Measurements from ENCODE around the gene YARS2.
"Not testable (repeated sequence)": the region's sequence is repeated elsewhere in the genome, so short reads cannot be mapped to it uniquely, and the experiment has no call there.

Gene YARS2

DNA sequence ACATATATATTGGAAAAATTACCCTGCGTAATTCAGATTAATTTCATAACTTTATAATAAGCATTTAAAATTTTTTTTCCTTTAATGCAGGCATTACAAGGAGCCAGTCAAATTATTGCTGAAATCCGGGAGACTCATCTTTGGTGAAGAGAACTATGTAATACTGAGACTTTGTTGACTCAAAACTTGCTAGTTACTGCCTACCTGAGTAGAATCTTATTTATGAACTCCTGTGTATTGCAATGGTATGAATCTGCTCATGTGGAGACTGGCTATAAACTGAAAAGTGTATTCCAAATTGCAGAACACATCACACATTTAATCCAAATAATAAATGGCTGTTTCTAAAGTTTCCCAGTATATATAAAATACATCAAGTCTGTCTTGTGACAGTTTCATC lies 12.4 kb downstream of the YARS2 start:
- DNase-seq: no peak

DNA sequence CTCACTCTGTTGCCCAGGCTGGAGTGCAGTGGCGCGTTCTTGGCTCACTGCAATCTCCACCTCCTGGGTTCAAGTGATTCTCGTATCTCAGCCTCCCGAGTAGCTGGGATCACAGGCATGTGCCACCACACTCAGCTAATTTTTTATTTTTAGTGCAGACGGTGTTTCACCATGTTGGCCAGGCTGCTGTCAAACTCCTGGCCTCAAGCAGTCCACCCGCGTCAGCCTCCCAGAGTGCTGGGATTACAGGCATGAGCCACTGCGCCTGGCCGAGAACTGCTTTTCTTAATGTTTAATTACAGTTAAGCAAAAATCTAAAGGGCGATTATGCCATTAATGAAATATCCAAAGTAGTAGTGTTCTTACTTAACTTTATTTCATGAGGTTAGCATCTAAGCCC lies 13.6 kb downstream of the YARS2 start:
- DNase-seq: no peak

DNA sequence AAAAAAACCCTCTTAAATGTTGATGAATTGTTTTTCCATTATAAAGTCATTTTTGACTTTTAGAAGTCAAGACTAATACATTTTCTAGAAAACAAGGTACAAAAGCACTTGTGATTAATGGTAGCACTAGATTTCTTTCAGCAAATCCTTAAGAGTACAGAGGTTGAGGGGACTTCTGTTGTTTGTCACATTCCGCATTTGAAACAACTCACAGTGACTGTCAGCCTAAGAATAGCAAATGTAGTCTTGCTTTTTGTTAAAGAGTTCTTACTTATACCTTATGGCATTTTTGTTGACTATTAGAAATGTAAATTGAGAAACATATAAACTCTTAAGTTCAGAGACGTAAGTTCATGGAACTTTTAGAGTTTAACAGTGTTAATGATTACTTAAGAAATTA lies 16.4 kb downstream of the YARS2 start:
- no peak for DNase-seq

DNA sequence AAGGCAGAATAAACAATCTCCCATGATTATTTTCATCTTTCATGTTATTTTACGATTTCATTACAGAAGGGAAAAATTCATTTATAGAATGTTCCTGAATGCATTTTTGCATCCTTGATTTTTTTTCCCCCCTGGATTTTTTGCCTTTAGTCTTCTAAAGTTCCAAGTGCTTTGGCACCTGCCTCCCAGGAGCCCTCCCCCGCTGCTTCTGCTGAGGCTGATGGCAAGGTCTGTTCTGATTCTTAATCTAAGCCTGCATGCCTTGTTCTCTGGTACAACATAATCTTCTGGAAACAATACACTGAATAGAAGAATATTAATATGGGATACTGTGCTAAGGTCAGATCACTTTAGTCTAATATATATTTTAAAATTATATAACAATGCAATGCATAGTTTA lies 18.0 kb downstream of the YARS2 start:
- DNase-seq: no peak

DNA sequence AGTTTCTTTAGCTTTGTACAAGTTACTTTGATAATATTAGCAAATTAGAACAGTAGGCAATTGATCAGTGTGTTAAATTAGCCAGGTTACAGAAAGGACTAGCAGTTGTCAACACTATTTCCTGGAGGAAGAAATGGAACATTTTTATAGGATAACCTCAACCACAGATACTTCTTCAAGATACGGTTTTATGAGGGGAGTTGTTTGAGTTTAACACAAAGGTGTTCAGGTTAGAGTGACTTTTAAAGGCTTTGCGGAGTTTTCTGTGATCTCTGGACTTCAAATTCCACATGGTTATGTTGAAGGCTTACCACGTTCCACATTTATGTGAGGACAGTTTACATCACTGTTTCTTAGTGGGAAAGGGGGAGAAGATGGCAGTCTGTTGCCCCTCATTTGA lies 19.3 kb downstream of the YARS2 start:
- DNase-seq: no peak

DNA sequence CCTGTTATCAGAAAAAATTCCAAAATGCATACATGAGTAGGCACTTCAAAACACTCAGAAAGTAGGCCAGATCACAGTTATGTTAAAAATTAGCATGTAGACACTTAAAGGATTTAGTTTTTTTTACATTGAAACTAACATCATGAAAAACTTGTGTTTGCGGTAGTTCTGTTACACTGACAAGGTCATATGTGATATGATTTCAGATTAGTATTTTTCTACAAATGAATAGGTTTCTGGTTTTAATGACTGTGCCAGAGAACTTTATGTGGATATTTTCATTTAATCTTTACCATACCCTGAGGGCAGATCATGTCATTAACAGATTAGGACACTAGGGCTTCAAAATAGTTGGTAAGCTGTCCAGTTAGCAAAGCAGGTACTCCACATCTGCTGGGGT lies 20.7 kb downstream of the YARS2 start:
- DNase-seq: no peak

DNA sequence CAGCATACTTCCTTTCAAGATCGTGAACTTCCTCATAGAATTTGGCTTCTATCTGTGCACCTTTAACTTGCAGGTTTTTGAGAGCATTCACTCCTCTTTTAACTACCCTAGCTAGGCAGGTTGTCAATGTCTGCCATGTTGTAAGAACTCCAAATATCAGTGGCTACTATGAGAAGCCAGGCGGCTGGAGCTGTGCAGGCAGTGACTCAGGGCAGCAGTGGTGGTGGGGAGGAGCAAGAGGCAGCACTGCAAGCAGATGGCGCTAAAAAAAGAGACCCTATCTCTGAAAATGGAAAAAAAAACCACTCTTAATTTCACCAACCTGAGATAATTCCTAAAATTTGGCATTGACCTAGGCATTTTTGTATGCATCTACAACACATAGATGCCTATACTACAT lies 28.5 kb downstream of the YARS2 start:
- DNase-seq: no peak

DNA sequence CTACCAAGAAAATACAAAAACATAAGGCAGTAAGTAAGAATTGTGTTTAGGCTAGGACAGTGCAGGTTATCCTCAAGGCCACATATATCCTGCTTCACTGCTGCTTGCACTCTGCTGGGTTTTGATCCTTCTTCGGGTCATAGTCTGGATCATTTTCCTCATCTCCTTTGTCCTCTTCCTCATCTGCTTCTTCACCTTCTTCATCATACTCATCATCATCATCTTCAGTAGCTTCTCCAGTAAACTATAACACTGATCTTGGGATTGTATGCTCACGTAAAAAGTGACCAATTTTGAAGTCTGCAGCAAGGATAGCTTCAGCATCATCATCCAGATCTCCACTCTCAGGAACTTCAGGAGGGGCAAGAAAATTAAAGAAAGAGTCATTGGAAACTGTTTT lies 29.4 kb downstream of the YARS2 start:
- no peak for DNase-seq

DNA sequence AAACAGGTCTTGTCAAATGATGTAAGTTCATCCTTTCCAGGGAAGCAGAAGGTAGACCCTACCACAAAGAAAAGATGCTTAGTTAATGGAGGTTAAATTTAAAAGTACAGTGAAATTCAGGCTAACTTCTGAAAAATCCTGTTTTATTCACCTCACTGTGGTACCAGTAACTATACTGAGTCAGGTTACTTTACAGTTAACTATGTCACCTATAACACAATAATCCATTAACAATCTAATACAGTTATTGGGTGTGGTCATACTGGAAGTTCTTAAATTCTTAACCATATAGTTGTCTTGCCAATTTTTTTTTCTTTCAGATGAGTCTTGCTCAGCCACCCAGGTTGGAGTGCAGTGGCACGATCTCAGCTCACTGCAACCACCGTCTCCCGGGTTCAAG lies 30.4 kb downstream of the YARS2 start:
- not testable (repeated sequence) for DNase-seq

DNA sequence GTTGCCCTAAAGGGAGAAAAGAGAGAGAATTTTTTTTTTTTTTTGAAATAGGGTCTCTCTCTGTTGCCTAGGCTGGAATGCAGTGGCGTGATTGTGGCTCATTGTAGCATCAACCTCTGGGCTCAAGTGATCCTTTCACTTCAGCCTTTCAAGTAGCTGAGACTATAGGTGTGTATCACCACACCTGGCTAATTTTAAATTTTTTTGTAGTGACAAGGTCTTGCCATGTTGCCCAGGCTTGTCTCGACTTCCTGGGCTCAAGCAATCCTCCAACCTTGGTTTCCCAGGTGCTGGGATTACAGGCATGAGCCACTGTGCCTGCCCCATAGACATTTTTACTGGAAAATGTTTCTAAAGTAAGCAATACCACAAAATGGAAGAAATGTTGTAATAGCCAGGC lies 36.8 kb downstream of the YARS2 start:
- DNase-seq: no peak

DNA sequence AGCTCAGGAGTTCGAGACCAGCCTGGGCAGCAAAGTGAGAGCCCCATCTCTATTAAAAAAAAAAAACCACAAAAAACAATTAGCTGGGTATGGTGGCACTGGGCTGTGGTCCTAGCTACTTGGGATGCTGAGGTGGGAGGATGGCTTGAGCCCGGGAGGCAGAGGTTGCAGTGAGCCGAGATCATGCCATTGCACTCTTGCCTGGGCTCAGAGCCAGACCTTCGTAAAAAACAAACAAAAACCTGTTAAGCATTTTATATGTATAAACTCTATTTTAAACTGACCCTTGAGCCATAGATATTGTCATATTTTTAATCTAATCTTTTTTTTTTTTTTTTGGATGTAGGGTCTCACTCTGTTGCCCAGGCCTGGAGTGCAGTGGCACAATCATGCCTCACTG lies 40.9 kb downstream of the YARS2 start:
- no peak for DNase-seq

DNA sequence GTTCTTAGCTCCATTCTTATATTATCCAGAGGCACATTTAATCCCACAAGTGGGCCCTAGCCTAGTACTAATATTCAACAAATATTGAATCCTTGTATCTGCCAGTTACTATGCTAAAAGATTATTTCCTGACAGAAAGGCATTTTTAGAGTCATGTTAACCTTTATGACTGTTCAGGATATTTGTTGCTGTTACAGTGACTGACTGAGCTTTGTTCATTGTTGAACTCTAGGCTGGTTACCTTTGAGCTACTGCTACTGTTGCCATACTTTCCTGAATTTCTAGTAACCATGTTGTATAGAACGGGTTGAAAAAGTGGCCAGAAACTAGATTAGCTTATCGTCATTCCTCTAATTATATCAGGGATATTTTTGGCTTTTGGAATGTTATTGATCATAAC lies 46.8 kb downstream of the YARS2 start:
- no peak for DNase-seq

DNA sequence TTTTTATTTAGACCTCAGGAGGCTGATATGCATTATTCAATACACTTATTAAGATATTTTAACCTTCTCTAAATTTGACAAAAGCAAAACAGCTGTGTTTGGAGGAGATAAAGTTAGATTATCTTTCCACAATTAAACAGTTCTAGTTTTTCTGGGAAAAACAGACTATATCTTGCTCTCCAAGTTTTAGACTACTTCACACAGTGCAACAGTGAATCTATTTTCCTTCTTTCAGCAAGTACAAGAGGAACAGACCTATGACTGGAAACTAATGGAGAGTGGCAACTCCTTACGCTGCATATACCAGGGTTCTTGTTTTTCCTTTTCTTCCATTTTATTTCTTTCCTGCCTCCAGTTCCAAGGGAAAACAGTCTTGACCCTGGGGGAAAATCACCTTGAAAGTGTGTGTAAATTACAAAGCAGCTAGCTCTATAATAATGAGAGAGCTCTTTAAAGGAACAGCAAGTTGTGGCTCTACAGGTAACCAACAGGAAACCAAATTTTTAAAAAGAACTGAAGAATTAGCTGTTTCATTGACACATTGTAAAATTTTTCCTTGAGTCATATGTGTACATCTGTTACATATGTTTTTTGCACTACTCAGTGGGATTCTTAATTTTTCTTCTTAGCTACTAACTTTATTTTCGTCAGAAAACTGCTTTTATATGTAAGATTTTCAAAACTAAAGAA lies 49.2 kb downstream of the YARS2 start:
- DNase-seq: no peak

DNA sequence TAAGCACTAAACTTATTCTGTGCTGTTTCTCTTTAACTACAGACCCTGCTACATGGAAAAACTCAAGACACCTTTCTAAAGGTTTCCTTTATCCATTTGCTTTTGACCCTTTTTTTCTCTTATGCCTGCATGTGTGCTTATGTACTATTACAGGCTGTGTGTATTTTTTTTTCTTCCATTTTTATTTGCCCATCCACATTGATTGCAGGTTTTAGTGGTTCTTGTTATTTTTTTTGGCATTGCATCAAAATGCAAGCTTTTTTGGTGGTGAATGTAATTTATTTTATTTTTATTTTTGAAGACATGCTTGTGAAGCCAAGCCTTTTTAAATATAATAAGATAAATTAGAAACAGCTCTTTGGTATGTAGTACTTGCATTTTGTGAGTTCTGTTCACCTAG lies 49.9 kb downstream of the YARS2 start:
- no peak for DNase-seq

DNA sequence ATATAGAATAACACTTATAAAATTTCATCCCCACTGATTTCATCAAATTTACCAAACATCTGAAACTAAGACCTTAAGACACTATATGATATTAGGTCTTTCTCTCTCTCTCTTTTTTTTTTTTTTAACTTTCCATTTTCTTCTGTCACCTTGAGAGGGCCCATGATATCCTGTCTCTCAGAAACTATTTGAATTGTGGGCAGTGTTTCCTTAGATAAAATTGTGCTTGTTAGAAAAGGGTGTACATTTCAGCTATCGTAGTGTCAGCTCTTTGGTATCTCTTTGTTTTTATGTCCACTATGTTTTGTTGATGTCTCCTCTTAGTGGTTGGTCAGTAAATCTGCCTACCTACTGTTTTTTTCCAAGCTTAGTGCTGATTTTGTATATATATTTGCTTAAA lies 52.8 kb downstream of the YARS2 start:
- no peak for DNase-seq

DNA sequence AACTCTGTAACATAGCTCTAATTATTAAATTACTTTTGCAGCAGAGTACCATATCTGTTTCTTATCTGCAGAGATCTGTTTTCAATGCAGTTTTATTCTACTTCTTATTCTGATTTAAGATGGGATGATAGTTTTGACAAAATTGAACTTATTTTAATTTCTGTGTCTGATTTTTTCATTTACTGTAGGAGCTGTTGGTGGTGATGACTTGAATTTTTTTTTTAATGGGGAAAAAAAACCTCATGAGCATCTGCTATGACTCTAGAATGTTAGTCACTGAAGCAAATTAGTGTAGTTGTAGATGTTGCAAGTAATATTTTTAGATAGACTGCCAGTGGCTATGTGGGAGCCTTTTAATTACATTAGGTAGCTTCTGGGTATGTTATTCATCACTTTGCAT lies 53.2 kb downstream of the YARS2 start:
- DNase-seq: no peak

DNA sequence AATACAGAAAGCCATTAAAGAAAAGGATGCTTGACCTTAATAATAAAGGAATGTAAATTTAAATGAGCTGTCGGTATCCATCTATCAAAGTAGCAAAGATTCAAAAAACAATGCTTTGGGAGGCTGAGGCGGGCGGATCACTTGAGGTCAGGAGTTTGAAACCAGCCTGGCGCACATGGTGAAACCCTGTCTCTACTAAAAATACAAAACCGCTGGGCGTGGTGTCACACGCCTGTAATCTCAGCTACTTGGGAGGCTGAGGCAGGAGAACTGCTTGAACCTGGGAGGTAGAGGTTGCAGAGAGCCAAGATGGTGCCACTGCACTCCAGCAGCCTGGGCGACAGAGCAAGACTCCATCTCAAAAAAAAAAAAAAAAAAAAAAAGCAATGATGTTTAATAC lies 56.3 kb downstream of the YARS2 start:
- not testable (repeated sequence) for DNase-seq

DNA sequence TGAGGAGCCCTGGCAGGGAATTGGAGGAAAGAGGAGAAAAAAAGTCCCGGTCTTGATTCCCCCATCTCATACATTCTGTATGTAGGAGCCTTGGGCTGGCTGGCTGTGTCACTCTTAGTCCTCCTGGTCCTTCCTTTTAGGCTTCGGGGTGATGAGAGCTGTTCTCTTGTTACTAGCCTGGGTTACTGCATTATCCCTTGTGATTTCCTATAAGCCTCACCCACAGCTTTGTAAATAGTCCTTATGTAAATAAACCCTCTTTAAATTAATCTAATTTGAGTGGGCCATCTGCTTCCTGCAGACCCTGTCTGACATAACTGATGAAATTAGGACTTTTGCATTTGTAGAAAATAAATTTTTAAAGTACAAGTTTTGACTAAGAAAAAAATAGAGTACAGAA lies 57.4 kb downstream of the YARS2 start:
- no peak for DNase-seq

DNA sequence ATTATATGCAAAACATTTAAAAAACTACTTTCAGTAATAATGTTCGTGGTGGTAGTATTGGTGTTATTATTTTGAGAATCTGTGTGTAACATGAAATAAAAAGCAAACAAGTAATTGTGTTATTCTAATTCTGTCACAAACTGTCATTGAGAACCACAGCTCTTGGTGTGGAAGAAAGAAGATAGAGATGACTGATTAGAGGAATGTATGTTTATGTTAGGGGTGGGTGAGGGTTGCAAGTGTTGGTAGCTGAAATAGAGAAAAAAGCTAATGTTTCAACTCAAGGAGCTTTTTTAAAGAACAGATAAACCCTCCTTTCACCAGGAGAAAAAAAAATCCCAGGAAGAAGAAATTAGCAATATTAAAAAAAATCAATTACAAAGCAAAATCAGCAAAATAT lies 58.3 kb downstream of the YARS2 start:
- DNase-seq: no peak
